Fibroblast of skin of right quadriceps (primary cell): ENCODE data around the gene SCN11A.
"Not testable (repeated sequence)": the region's sequence is repeated elsewhere in the genome, so short reads cannot be mapped to it uniquely, and the experiment has no call there.

ENCODE experiments used
- DNase-seq: peaks from one replicate; pipeline ENCODE4 v3.0.0-alpha.2; 2013

The SCN11A gene

DNA sequence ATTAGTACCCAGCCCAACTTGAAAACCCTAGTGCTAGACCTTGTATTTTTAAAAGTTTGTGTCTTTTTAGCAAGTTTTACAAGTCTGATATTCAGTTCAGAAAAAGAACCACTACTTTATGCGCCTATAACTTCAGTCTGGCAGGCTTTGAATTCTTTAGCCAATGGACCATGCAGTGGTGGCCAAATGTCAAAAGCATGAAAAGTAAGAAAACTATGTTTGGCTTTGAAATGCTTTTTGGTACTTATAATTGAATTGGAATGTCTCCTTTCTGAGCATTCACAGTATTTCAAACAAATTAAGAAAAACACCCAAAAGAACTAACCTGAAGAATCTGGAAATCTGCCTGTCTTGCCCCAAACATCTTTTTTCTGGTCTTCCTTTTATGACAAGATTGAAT lies 12.9 kb upstream of the SCN11A start:
- peak; percentile 26 for DNase-seq

DNA sequence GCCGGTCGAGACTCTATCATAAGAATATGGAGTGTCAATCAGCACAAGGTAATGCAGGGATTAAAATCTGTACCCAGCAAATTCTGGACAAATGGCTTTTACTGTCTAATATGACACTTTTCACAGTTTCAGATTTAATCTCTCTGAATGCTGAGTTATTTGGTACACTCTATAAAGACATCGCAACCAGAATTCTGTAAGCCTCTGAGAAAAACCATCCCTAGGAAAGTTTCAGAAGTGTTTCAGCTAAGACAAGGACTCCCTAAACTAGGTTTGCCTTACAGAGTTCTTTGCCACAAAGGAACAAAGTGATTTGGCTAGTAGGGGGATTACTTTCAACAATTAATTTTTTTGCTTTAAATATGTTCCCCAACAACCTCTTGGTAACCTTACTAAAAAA lies 11.4 kb upstream of the SCN11A start:
- DNase-seq, result no peak

DNA sequence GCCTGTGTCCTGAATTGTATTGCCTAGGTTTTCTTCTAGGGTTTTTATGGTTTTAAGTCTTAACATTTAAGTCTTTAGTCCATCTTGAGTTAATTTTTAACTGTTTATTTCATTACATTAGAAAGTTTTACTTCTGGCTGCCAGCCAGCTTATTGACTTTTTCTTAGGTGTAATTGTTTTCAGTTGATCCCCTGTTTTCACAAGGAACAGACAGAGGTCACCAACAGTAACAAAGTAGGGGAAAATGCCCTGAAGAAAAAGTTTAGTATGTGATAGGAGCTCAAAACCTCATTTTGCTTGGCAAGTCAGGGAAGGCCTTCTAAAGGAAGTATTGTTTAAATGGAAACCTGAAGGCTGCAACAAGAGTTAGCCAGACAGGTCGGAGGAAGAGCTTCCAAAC lies 10.4 kb upstream of the SCN11A start:
- DNase-seq, result no peak

DNA sequence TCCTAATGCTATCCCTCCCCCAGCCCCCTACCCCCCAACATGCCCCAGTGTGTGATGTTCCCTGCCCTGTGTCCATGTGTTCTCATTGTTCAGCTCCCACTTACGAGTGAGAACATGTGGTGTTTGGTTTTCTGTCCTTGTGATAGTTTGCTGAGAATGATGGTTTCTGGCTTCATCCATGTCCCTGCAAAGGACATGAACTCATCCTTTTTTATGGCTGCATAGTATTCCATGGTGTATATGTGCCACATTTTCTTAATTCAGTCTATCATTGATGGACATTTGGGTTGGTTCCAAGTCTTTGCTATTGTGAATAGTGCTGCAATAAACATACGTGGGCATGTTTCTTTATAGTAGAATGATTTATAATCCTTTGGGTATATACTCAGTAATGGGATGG lies 9.5 kb upstream of the SCN11A start:
- not testable (repeated sequence) for DNase-seq

DNA sequence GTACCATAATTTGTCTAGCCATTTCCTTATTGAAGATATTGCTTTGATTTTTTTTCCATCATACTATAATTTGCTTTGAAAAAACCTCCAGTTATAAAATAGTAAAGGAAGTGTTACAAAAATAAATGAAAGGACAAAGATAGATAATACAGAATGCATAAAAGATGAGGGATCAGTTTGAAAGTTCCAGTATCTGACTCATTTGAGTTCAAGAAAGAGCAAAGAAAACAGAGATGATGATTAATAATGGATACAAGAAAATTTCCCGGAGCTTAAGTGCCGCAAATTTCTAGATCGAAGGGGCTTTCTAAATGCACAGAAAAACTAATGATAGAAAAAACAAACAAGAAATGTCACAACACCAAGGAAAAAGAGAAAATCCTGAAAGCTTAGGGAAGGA lies 4.4 kb upstream of the SCN11A start:
- DNase-seq, result no peak

DNA sequence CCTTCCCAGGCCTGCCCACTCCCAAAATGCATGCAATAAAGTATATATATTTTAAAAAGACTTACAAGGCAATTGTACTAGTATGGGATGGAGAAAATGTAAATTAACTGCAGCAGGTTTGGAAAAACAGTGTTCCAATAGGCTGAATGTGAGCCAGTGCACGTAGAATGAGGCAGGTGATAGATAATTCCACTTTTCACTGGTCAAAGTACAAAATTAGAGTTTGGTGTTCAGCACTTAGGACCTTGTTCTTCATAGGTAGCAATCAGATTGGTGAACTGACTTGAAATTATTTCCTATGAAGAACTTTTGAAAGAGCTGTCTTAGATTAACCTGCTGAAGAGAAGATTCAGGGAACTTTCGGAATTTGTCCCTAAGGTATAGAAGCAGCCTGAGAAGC lies 2.0 kb upstream of the SCN11A start:
- no peak for DNase-seq

DNA sequence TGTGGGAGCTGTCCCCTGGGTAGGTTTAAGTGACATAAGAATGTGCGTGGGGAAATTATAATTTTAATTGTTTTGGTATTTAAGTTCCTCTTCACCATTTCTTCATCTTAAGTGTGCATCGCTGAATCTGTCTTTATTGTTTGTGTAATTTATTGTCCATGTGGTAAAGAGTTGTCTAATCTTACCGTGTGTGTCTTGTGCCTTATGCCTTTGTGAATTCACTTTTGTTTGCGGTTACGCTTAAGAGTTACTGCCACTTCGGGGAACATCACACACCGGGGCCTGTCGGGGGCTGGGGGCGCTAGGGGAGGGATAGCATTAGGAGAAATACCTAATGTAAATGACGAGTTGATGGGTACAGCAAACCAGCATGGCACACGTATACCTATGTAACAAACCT lies 839 bp upstream of the SCN11A start:
- no peak for DNase-seq

DNA sequence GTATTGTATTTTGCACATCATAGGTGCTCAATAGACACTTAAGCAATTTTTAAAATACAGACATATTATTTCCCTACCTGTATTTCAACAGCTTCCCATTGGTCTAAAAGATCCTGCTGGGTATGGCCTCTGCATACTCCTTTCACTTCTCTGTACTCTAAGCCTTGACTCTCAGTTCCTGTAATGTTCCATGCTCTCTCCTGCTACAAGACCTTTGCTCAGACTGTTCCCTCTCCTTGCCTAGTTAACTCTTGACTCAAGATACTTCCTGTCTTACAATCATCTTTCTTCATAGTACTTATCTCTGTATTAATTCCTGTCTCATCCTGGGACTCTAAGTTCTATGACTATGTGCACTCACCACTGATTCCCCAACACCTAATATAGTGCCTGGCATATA lies 1.7 kb downstream of the SCN11A start:
- no peak for DNase-seq

DNA sequence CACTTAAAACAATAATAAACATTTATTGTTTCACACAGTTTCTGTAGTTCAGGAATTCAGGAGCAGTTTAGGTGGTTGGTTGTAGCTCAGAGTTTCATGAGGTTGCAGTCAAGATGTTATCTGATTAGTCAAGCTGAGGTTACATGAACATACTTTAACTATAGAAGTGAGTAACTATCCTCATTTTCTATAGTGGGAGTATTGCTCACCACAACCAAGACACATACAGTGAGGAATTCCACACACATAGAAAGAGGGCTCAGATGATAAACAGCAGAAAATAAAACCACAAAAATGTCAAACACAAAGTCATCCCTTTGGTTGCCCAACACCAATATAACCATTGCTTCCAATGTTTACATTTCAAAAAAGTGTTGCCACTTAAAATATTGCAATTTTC lies 13.6 kb downstream of the SCN11A start:
- DNase-seq, result peak; percentile 90

DNA sequence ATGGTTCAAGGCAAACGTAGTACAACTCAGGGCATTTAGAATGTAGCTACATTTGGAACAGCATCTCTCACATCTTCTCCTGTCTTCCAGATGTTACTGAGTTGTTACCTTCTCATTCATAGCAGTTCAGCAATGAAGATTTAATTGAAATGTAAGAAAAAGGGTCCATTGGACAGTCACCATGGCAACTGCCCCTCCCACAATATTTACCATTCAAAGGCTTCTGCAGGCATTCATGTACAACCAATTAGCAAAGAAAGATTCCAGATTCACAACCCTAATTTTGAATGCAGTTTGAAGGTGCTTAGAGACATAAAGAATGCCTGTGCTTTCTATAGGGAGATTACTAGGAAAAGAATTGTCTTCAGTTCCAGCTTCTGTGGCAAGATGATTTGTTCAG lies 22.2 kb downstream of the SCN11A start:
- no peak for DNase-seq

DNA sequence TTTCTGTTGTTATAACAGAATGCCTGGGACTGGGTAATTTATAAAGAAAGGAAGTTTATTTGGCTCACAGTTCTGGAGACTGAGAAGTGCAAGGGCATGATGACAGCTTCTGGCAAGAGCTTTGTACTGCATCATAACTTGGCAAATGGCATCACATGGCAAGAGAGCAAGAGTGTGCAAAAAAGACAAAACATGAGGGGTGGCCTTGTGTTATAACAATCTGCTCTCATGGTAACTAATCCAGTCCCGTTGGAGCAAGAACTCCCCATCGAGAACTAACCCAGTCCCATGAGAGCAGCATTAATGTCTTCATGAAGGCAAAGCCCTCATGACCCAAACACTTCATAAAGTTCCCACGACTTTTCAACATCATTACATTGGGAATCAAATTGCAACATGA lies 23.2 kb downstream of the SCN11A start:
- no peak for DNase-seq

DNA sequence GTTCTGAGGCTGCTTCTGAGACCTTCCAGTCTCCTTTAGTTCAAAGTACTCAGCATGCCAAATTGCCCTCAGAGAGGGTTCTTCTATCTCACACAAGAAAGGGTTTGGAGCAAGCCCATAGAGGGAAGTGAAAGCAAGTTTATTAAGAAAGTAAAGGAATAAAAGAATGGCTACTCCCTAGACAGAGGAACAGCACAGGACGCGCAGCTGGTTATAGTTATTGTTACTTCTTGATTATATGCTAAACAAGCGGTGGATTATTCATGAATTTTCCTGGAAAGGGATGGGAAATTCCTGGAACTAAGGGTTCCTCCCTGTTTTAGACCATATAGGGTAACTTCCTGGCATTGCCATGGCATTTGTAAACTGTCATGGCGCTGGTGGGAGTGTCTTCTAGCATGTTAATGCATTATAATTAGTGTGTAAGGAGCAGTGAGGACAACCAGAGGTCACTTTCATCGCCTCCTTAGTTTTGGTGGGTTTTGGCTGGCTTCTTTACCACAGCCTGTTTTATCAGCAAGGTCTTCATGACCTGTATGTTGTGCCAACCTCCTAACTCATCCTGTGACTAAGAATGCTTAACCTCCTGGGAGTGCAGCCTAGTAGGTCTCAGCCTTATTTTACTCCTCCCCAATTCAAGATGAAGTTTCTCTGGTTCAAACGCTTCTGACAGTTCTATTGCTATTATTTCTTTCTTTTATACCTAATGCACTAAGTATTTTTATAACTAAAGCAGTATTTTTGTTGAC lies 26.3 kb downstream of the SCN11A start:
- DNase-seq, result no peak

DNA sequence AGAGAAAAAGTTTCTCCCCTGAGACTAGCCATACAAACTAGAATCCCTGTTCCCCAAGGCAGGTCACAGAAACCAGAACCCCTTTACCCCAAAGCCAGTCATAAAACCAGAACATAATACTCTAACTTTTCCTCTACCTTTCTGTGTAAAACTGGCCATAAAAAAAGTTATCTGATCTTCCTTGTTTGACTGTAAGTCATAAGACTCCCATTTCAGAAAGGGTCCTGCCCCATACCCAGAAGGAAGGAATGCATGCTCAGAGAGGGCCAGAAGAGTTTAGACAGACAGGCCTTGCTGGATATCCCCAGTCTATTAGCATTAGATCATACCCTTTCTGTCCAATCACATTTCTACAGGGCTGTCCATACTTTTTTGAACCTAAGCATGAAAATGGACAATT lies 27.2 kb downstream of the SCN11A start:
- no peak for DNase-seq

DNA sequence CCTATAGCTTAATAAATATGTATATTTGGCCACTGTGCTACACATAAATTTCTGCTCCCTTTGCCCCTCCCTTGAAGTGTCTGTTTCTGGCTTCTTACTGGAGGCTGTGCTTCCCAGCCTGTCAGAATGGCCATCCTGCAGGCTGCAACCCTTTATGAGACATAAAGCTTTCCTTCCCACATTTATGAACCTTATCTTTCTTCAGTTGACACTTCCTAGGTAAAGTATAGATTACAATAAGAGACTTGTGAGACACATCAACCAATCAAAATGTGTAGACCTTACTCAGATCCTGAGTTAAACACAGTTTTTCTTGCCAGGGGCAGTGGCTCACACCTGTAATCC lies 29.5 kb downstream of the SCN11A start:
- no peak for DNase-seq

DNA sequence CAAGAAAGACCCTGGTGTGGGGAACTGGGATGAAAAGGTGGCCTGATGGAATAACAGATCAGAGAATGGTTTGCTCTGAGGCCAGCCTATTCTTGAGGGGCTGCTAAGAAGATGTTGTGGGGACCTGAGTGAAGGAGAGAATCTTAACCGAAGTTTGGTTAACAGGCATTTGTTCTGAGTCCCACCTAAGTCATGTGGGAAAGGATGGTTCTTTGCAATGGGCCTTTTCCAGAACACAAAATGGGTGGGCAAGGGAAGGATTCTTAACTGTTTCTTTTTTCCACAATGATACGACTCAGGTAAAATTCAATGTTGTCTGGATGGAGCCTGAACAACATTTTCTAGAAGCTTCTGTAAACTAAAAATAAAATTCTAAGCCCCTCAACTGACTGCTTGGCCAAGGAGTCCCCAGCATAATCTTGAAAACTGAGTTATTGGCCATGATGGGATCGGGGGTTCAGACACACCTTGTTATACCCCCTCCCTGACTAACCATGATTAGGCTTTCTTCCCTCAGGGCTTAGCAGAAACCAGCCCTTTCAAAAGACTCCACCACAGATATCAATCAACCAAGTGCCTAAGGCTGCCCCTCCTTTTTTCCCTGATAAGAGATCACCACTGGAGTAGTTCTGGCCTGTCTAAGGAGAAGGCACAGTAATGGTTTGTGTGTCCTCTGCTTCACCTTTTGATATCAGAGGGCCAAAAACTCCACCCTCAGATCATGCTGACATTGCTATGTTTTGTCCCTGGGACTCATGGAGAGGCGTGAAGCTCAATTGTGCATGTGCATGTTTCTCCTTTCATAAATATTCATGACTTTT lies 30.1 kb downstream of the SCN11A start:
- DNase-seq, result no peak

DNA sequence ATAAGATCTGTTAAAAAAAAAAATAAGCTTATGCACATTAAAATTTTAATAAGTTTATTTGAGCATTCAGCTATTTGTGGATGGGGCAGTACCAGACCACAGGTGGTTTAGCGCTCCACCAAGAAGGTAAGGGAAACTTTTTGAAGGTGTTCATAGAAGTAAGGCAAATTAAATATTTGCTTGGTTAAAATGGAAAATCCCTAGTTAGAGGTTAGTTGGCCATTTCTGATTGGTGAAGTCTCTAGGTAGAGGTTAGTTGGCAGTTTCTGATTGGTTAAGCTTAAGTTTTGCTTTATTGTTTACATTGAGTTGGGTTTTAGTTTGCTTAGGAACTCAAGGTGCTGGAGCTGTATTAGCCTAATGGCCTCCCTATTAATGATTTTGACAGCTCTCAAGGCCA lies 30.7 kb downstream of the SCN11A start:
- DNase-seq, result no peak

DNA sequence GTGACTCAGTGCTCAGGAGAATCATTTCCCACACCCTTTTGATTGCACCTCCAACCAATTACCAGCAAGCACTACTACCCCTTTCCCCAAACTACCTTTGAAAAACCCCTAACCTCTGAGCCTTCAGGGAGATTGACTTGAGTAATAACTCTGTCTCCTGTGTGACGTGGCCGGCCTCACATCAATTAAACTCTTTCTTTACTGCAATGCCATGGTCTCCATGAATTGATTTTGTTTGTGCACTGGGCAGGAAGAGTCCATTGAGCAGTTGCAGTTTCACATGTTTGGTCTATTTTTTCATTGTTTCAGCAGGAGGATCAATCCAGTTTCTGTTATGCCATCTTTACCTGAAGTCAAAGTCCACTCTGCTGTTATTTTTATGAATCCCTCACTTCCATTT lies 32.4 kb downstream of the SCN11A start:
- no peak for DNase-seq

DNA sequence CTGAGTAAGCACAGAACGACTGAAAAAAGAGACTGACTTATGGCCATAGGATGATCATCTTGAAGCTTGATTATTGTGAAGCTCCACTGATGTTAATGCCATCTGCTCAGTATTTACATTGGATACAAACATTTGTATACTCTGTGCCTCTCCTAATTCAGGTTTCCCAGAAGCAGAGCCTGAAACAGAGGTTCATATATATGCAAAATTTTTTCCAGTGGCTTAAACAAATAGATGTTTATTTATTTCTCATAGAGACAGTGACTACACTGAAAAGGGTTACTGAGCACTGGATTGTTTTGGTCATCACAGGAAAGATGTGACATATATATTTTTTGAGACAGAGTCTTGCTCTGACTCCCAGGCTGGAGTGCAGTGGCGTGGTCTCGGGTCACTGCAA lies 36.3 kb downstream of the SCN11A start:
- DNase-seq, result no peak

DNA sequence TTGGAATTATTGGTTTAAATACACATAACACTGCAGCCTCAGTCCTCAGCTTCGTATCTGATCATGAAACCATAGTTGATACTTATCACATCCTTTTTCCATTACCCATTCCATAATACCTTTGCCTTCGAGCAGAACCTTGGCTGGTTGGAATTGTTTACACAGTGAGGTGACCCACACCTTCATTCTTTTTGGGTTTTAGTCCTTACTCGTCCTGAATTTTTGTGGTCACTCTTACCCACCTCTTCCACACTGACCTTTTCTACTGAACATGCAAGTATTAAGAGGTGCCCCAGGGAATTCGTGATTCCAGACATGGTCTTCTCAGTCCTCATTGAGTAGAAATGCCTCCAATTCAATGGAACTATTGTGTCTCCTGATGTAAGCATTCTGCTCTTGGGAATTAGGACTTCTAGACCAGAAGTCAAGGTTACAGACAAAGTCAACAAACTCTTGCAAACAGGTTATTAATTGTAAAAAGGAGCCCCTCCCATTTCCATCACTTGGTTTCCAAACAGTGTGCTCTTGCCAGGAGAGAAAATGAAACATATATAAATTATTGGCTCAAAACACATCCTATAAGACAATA lies 37.7 kb downstream of the SCN11A start:
- no peak for DNase-seq

DNA sequence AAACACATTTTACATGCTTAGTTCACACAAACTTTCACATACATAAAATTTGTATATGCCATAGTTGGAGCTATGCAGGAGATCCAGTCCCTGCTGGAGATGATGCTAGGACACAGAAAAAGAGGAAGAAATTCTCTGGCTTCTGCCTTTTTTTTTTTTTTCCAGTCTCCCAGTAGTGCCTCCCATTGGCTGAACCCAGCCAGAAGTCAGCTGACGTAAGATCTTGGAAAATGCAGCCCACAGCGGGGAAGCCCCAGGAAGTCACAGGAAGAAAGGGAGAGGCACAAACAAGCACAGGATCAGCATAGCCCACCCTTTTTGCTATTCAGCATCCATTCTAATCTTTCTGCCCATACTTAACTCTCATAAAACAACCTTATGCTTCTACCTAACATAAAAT lies 38.5 kb downstream of the SCN11A start:
- no peak for DNase-seq

DNA sequence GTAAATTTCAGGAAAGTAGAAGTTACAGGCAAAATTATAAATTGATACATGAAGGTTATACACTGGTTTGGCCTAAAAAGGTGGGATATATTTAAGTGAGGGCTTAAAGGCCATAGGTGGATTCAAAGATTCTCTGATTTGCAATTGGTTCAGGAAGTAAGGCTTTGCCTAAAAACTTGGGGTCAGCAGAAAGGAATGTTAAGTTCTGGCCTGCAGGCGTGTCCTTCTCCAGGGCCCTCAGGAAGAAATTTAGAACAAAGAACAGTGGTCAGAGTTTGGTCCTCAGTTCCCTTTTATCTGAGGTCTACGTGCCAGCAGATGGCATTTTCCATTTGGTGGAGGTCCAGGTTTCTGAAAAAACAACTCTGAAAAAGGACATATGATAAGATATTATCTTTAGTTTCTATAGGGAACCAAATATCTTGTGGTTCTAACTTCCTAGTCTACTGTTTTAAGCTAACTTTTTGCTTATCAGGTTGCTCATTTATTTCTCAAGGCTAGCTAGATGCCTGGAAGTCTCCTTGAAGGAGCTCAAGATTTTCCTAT lies 40.5 kb downstream of the SCN11A start:
- DNase-seq, result no peak

DNA sequence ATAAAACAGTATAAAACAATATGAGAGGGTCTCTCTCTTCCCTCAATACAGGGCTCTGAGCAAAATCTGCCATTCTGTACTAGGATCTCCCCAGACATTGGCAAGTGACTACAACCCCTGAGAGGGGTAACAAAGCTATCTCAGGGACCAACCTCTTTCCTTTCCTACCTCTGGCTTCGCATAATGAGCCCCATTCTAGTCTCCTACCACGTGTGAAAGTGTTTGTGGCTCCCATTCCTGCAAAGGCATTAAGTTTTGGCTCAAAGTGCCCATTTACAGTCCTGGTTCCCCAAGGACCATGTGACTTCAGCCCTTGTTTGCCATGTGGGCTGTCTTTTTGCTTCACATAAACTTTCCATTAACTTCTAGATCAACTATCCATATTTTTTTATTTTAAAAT lies 46.4 kb downstream of the SCN11A start:
- no peak for DNase-seq
